Neural progenitor cell (in vitro differentiated cells): ENCODE data around the gene DOCK9. TPM values are rescaled to one million over a fixed set of nuclear protein-coding genes. Genes with fewer than 3 reads are reported as not detected.

Experiments used
- DNase-seq: peaks from one replicate; pipeline ENCODE4 v3.0.0-alpha.2; 2016; ENCODE audit warnings: low spot score
- H2AFZ ChIP-seq: fragments of 200-600 bp; sonication (generic); replicated peaks from 2 replicates; pipeline ENCODE4 v1.6.1; 2016; ENCODE audit warnings: antibody characterized with exemption
- H3F3A ChIP-seq: fragments of 200-600 bp; sonication (generic); 2 replicates; pipeline ENCODE4 v1.6.1; 2016; ENCODE audit warnings: antibody characterized with exemption, low read depth
- H3K27ac ChIP-seq: fragments of 200-600 bp; sonication (generic); 2 replicates; pipeline ENCODE4 v1.5.1; 2016; ENCODE audit warnings: mild to moderate bottlenecking
- H3K27me3 ChIP-seq: fragments of 200-600 bp; sonication (generic); 2 replicates; pipeline ENCODE4 v1.6.1; 2016; ENCODE audit warnings: mild to moderate bottlenecking, moderate library complexity
- H3K36me3 ChIP-seq: fragments of 200-600 bp; sonication (generic); 2 replicates; pipeline ENCODE4 v1.5.1; 2016
- H3K4me1 ChIP-seq: fragments of 200-600 bp; sonication (generic); 2 replicates; pipeline ENCODE4 v1.6.1; 2016; ENCODE audit warnings: mixed run types
- H3K4me2 ChIP-seq: fragments of 200-600 bp; sonication (generic); 2 replicates; pipeline ENCODE4 v1.6.1; 2016
- H3K4me3 ChIP-seq: fragments of 200-600 bp; sonication (generic); 2 replicates; pipeline ENCODE4 v1.5.1; 2016
- H3K79me2 ChIP-seq: fragments of 200-600 bp; sonication (generic); 2 replicates; pipeline ENCODE4 v1.6.1; 2016; ENCODE audit warnings: low read depth
- H3K9ac ChIP-seq: fragments of 200-600 bp; sonication (generic); 2 replicates; pipeline ENCODE4 v1.6.1; 2016
- H3K9me3 ChIP-seq: fragments of 200-600 bp; sonication (generic); 2 replicates; pipeline ENCODE4 v1.5.1; 2016; ENCODE audit warnings: low read depth
- H4K20me1 ChIP-seq: fragments of 200-600 bp; sonication (generic); 2 replicates; pipeline ENCODE4 v1.6.1; 2016; ENCODE audit warnings: low read depth
- H3K27ac Mint-ChIP-seq: 3 replicates; pipeline ENCODE4 v1.8.0; 2021; ENCODE audit warnings: mixed read lengths
- H3K27me3 Mint-ChIP-seq: 2 replicates; pipeline ENCODE4 v1.8.0; 2022; ENCODE audit warnings: low read depth, mild to moderate bottlenecking, inconsistent platforms, moderate library complexity, mixed read lengths; ENCODE audit not compliant: insufficient read depth
- H3K36me3 Mint-ChIP-seq: 3 replicates; pipeline ENCODE4 v1.8.0; 2021; ENCODE audit warnings: mixed read lengths
- H3K4me1 Mint-ChIP-seq: 3 replicates; pipeline ENCODE4 v1.8.0; 2021; ENCODE audit warnings: mixed read lengths
- H3K4me3 Mint-ChIP-seq: 3 replicates; pipeline ENCODE4 v1.8.0; 2021; ENCODE audit warnings: mild to moderate bottlenecking, moderate library complexity, mixed read lengths
- H3K9me3 Mint-ChIP-seq: 3 replicates; pipeline ENCODE4 v1.8.0; 2020; ENCODE audit warnings: mixed read lengths
- CTCF ChIP-seq: fragments of 200-600 bp; sonication (generic); IDR thresholded peaks from 2 replicates; pipeline ENCODE4 v1.5.1; 2017; ENCODE audit warnings: antibody characterized with exemption, mild to moderate bottlenecking
- EZH2 ChIP-seq: fragments of 200-600 bp; sonication (generic); IDR thresholded peaks from 2 replicates; pipeline ENCODE4 v1.6.1; 2017; ENCODE audit warnings: antibody characterized with exemption, mild to moderate bottlenecking, moderate library complexity
- EZH2phosphoT487 ChIP-seq: fragments of 200-600 bp; sonication (generic); IDR thresholded peaks from 2 replicates; pipeline ENCODE4 v1.6.1; 2017; ENCODE audit warnings: antibody characterized with exemption
- total RNA-seq: library from RNA; depleted of rRNA; stranded (reverse); fragments of >200 nt; gene quantifications from 2 replicates; pipeline ENCODE4 v1.2.3, GENCODE V29; 2015; ENCODE audit warnings: low replicate concordance

DOCK9 gene
- total RNA-seq, 1 donor from 2014 or later, result 16.6 TPM

DNA sequence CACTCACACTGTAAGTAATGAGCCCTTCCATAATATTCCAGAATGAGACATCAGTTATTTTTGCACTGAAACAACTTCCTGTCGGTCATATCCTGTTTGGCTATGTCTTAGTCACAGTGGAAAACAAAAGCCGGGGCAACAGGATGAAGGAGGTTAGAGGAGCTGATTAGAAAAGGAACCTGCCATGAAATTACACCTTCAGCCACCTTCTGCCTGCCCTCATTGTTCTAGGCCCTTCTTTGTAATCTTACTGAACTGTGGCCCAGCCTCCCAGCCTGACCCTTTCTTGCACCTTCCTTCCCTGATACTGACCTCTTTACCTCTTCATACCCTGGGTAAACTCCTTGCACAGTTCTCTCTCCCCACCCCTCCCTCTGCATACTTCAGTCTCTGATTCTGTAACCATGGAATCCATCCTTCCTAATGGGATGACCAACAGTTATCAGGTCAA, 67.3 kb downstream of the DOCK9 start:
- H3K4me1 Mint-ChIP-seq, result peaks cover 13% of the 10 kb centered on the region
- Histone ChIP-seq H3K79me2 (no peaks in the 10 kb centered on the region), H3F3A (no peaks in the 10 kb centered on the region), H3K4me3 (no peak overlapping the region), H4K20me1 (no peaks in the 10 kb centered on the region), H3K9ac (no peak overlapping the region), H3K27me3 (no peaks in the 10 kb centered on the region), H2AFZ (no peak overlapping the region), H3K4me2 (no peak overlapping the region), H3K27ac (no peak overlapping the region), H3K36me3 (no peaks in the 10 kb centered on the region), H3K4me1 (peaks cover 8% of the 10 kb centered on the region), H3K9me3 (no peaks in the 10 kb centered on the region)
- TF ChIP-seq EZH2, result no peak
- no peak for TF ChIP-seq CTCF
- no peak for TF ChIP-seq EZH2phosphoT487
- peaks cover 2% of the 10 kb centered on the region for H3K36me3 Mint-ChIP-seq
- H3K9me3 Mint-ChIP-seq, result no peaks in the 10 kb centered on the region
- H3K27ac Mint-ChIP-seq, result no peak overlapping the region
- peaks cover under 1% of the 10 kb centered on the region for H3K27me3 Mint-ChIP-seq
- H3K4me3 Mint-ChIP-seq, result no peak overlapping the region
- no peak for DNase-seq

GRCh38 chr13:98909016-98909415, 68.8 kb downstream of the DOCK9 start:
- Histone ChIP-seq H3K4me1 (peaks cover 8% of the 10 kb centered on the region), H3K79me2 (no peaks in the 10 kb centered on the region), H4K20me1 (no peaks in the 10 kb centered on the region), H3K36me3 (no peaks in the 10 kb centered on the region), H2AFZ (no peak overlapping the region), H3K9me3 (no peaks in the 10 kb centered on the region), H3K27me3 (no peaks in the 10 kb centered on the region), H3K4me2 (no peak overlapping the region), H3K4me3 (no peak overlapping the region), H3F3A (no peaks in the 10 kb centered on the region), H3K9ac (no peak overlapping the region), H3K27ac (no peak overlapping the region)
- H3K27me3 Mint-ChIP-seq, result no peaks in the 10 kb centered on the region
- no peak overlapping the region for H3K27ac Mint-ChIP-seq
- H3K9me3 Mint-ChIP-seq, result no peaks in the 10 kb centered on the region
- H3K4me3 Mint-ChIP-seq, result no peak overlapping the region
- H3K4me1 Mint-ChIP-seq, result peaks cover 12% of the 10 kb centered on the region
- TF ChIP-seq EZH2phosphoT487 (no peak), EZH2 (no peak), CTCF (no peak)
- H3K36me3 Mint-ChIP-seq, result peaks cover 2% of the 10 kb centered on the region
- DNase-seq, result no peak

DNA sequence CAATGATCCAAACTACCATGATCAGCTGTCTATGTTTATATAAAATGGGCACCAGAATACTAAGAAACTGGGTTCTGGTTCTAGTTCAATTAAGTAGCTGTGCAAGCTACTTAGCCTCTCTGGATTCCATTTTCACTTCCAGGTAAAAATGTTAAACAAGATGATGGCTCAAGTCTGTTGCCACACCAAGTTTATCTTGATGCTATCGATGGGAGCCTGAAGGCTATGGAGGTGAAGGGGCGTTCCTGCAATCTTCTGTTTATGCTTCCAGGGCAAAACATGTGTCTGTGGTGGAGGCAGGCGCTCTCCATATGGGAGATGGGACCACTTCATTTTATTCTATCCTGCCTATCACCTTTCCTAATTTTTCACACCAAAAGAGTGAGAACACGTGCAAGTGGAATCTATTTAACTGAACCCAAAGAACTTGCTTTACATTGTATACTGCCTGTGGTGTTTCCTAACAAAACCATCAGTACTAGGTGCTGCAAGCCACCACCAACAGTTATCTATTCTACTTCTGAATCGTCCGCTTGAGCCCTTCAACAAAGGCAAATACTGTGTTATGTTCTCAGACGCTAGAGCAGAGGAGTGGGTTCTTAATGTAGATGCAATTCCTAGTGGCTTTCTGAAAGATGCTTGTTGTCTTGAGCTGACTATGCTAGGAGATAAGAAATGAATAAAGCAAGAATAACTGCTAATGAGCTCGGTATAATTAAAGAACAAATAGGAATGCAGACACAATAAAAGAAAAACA, 70.9 kb downstream of the DOCK9 start:
- Mint-ChIP-seq H3K9me3 (no peaks in the 10 kb centered on the region), H3K27ac (no peak overlapping the region), H3K36me3 (peaks cover 2% of the 10 kb centered on the region), H3K4me1 (peaks cover 12% of the 10 kb centered on the region), H3K4me3 (no peak overlapping the region), H3K27me3 (peaks cover 2% of the 10 kb centered on the region)
- H3K27me3 ChIP-seq, result no peaks in the 10 kb centered on the region
- H3F3A ChIP-seq, result no peaks in the 10 kb centered on the region
- H3K36me3 ChIP-seq, result no peaks in the 10 kb centered on the region
- H3K4me3 ChIP-seq, result no peak overlapping the region
- no peaks in the 10 kb centered on the region for H4K20me1 ChIP-seq
- no peak overlapping the region for H3K4me2 ChIP-seq
- H3K9ac ChIP-seq, result no peak overlapping the region
- no peaks in the 10 kb centered on the region for H3K79me2 ChIP-seq
- H3K4me1 ChIP-seq, result peaks cover 8% of the 10 kb centered on the region
- no peak overlapping the region for H2AFZ ChIP-seq
- H3K27ac ChIP-seq, result no peak overlapping the region
- H3K9me3 ChIP-seq, result no peaks in the 10 kb centered on the region
- no peak for DNase-seq
- no peak for TF ChIP-seq EZH2phosphoT487
- no peak for TF ChIP-seq EZH2
- TF ChIP-seq CTCF, result no peak
